H1 (cell line): ENCODE results near the gene OPCML. TPM values are rescaled to one million over a fixed set of nuclear protein-coding genes. Genes with fewer than 3 reads are reported as not detected.

Experiments used
- CTCF ChIA-PET: fragments of 300-600 bp; sonication (Branson Sonifier 250); formaldehyde crosslinking; loops from one replicate; lab custom pipeline; 2021; ENCODE audit not compliant: partially characterized antibody; lab: Charles Lee
- POLR2A ChIA-PET: fragments of 300-600 bp; sonication (Branson Sonifier 250); formaldehyde crosslinking; loops from one replicate; lab custom pipeline; 2021; ENCODE audit warnings: inconsistent platforms; ENCODE audit not compliant: partially characterized antibody; lab: Charles Lee
- DNase-seq, 2 experiments: peaks; one replicate each; pipeline versions ENCODE4 v3.0.0 to v3.0.0-alpha.2; 2010 to 2022; ENCODE audit warnings: low spot score in 2 of 2, low read depth in 1 of 2, mixed read lengths in 1 of 2
- FAIRE-seq: peaks from 2 replicates; lab custom pipeline; 2011; peaks lifted over from hg19 to GRCh38; lab: Jason Lieb, UNC
- H2AFZ ChIP-seq: 2 replicates; pipeline ENCODE4 v1.8.1; 2012; ENCODE audit warnings: low read length, inconsistent platforms
- H2AK5ac ChIP-seq: 2 replicates; pipeline ENCODE4 v1.6.1; 2013; ENCODE audit warnings: low read depth, low read length
- H2BK120ac ChIP-seq: replicated peaks from 2 replicates; pipeline ENCODE3; 2013; ENCODE audit warnings: low read depth, low read length, inconsistent platforms
- H2BK12ac ChIP-seq: 2 replicates; pipeline ENCODE4 v1.6.1; 2013; ENCODE audit warnings: low read depth, low read length
- H2BK15ac ChIP-seq: 2 replicates; pipeline ENCODE4 v1.6.1; 2013; ENCODE audit warnings: low read length
- H2BK20ac ChIP-seq: 2 replicates; pipeline ENCODE4 v1.6.1; 2013; ENCODE audit warnings: low read length
- H2BK5ac ChIP-seq: 2 replicates; pipeline ENCODE4 v1.6.1; 2013; ENCODE audit warnings: low read depth, low read length
- H3K14ac ChIP-seq: 2 replicates; pipeline ENCODE4 v1.6.1; 2013; ENCODE audit warnings: inconsistent platforms; ENCODE audit not compliant: insufficient read length
- H3K18ac ChIP-seq: 2 replicates; pipeline ENCODE4 v1.6.1; 2013; ENCODE audit warnings: low read length; ENCODE audit errors: extremely low read depth
- H3K23ac ChIP-seq: 2 replicates; pipeline ENCODE4 v1.6.1; 2013; ENCODE audit warnings: inconsistent platforms; ENCODE audit not compliant: insufficient read length
- H3K23me2 ChIP-seq: 2 replicates; pipeline ENCODE4 v1.6.1; 2013; ENCODE audit warnings: low read depth, low read length
- H3K27ac ChIP-seq: 2 replicates; pipeline ENCODE4 v1.6.1; 2011; ENCODE audit warnings: low read depth, low read length, inconsistent platforms
- H3K27me3 ChIP-seq, 4 experiments: replicated peaks in 1 of 4; 1 replicate in 1 of 4; 2 replicates in 3 of 4; pipeline versions ENCODE4 v1.6.1 to v1.8.1; 2011 to 2013; ENCODE audit warnings: low read length in 3 of 4, mild to moderate bottlenecking in 3 of 4, inconsistent platforms in 2 of 4, mixed read lengths in 2 of 4, moderate library complexity in 1 of 4; ENCODE audit not compliant: control insufficient read depth in 3 of 4, insufficient read depth in 3 of 4; ENCODE audit errors: extremely low read depth in 1 of 4
- H3K36me3 ChIP-seq, 4 experiments: 2 replicates each; pipeline versions ENCODE4 v1.6.1 to v1.8.1; 2011 to 2013; ENCODE audit warnings: mild to moderate bottlenecking in 4 of 4, low read length in 3 of 4, moderate library complexity in 2 of 4, control low read depth in 1 of 4, inconsistent platforms in 1 of 4; ENCODE audit not compliant: insufficient read depth in 4 of 4, control insufficient read depth in 2 of 4
- H3K4ac ChIP-seq: replicated peaks from 2 replicates; pipeline ENCODE3; 2013; ENCODE audit warnings: low read length, low read depth, mixed read lengths, inconsistent platforms; ENCODE audit not compliant: insufficient read length
- H3K4me1 ChIP-seq, 4 experiments: replicated peaks in 1 of 4; 1 replicate in 1 of 4; 2 replicates in 3 of 4; pipeline versions ENCODE4 v1.6.1 to v1.8.1; 2011 to 2013; ENCODE audit warnings: low read length in 3 of 4, inconsistent platforms in 2 of 4, mixed read lengths in 1 of 4; ENCODE audit not compliant: insufficient read depth in 4 of 4, control insufficient read depth in 3 of 4
- H3K4me2 ChIP-seq, 2 experiments: 2 replicates each; pipeline versions ENCODE4 v1.6.1 to v1.8.1; 2011 to 2013; ENCODE audit warnings: low read depth in 2 of 2, low read length in 2 of 2, control low read depth in 1 of 2, inconsistent platforms in 1 of 2, mild to moderate bottlenecking in 1 of 2; ENCODE audit not compliant: insufficient read depth in 1 of 2
- H3K4me3 ChIP-seq, 4 experiments: fragments of 200-600, 300-600 bp in 1 of 4; sonication (generic), shearing (Covaris generic), sonication (Bioruptor Twin) in 1 of 4; 2 replicates each; pipeline versions ENCODE4 v1.5.1 to v1.8.1; 2011 to 2016; ENCODE audit warnings: low read length in 4 of 4, low read depth in 3 of 4, control low read depth in 2 of 4, inconsistent platforms in 2 of 4, mild to moderate bottlenecking in 2 of 4, mixed read lengths in 1 of 4, moderate library complexity in 1 of 4; ENCODE audit not compliant: insufficient read depth in 2 of 4; ENCODE audit errors: extremely low read depth in 1 of 4
- H3K56ac ChIP-seq: replicated peaks from 2 replicates; pipeline ENCODE3; 2013; ENCODE audit warnings: low read depth, mild to moderate bottlenecking, mixed read lengths, low read length, inconsistent platforms; ENCODE audit not compliant: insufficient read length
- H3K79me1 ChIP-seq: 2 replicates; pipeline ENCODE4 v1.6.1; 2013; ENCODE audit warnings: low read depth, low read length, control low read depth
- H3K79me2 ChIP-seq, 2 experiments: 2 replicates each; pipeline versions ENCODE4 v1.6.1 to v1.8.1; 2012 to 2013; ENCODE audit warnings: low read length in 2 of 2, mild to moderate bottlenecking in 2 of 2, inconsistent platforms in 1 of 2; ENCODE audit not compliant: insufficient read depth in 2 of 2, control insufficient read depth in 1 of 2
- H3K9ac ChIP-seq, 4 experiments: replicated peaks in 1 of 4; 1 replicate in 1 of 4; 2 replicates in 3 of 4; pipeline versions ENCODE4 v1.6.1 to v1.8.1; 2011 to 2013; ENCODE audit warnings: low read depth in 3 of 4, low read length in 3 of 4, control low read depth in 2 of 4, mild to moderate bottlenecking in 2 of 4, moderate library complexity in 2 of 4, inconsistent platforms in 1 of 4; ENCODE audit errors: extremely low read depth in 1 of 4
- H3K9me3 ChIP-seq, 2 experiments: 2 replicates each; pipeline versions ENCODE4 v1.6.1 to v1.8.1; 2012 to 2013; ENCODE audit warnings: mild to moderate bottlenecking in 2 of 2, moderate library complexity in 2 of 2, control low read depth in 1 of 2, inconsistent platforms in 1 of 2, low read depth in 1 of 2, low read length in 1 of 2, mixed read lengths in 1 of 2; ENCODE audit not compliant: insufficient read depth in 2 of 2
- H4K20me1 ChIP-seq, 2 experiments: replicated peaks in 1 of 2; 2 replicates each; pipeline versions ENCODE3 to v1.8.1; 2011 to 2013; ENCODE audit warnings: inconsistent platforms in 2 of 2, low read length in 2 of 2, mild to moderate bottlenecking in 1 of 2; ENCODE audit not compliant: insufficient read depth in 2 of 2, control insufficient read depth in 1 of 2
- H4K5ac ChIP-seq: 2 replicates; pipeline ENCODE4 v1.6.1; 2013; ENCODE audit warnings: low read length, low read depth, mixed read lengths, inconsistent platforms; ENCODE audit not compliant: insufficient read length
- H4K8ac ChIP-seq: 2 replicates; pipeline ENCODE4 v1.8.0; 2013; ENCODE audit warnings: mild to moderate bottlenecking, moderate library complexity, low read length, inconsistent platforms; ENCODE audit not compliant: insufficient read depth; ENCODE audit errors: extremely low read depth
- H4K91ac ChIP-seq: replicated peaks from 2 replicates; pipeline ENCODE3; 2013; ENCODE audit warnings: low read length, mixed read lengths, inconsistent platforms; ENCODE audit not compliant: insufficient read length
- KDM5A ChIP-seq: fragments of 200-600 bp; IDR thresholded peaks from 2 replicates; pipeline ENCODE4 v1.7.1; 2012; ENCODE audit warnings: mild to moderate bottlenecking, low read length, inconsistent platforms, mixed read lengths
- TAF7 ChIP-seq: optimal IDR thresholded peaks from 2 replicates; pipeline ENCODE3; 2011; ENCODE audit warnings: low read depth, mild to moderate bottlenecking, inconsistent platforms, low read length, moderate library complexity, borderline replicate concordance
- YY1 ChIP-seq: IDR thresholded peaks from 2 replicates; pipeline ENCODE4 v1.6.1; 2011; ENCODE audit warnings: low read depth, mild to moderate bottlenecking, low read length
- WGBS, 2 experiments: shearing (Covaris generic) in 1 of 2; methylation state at CpG; one replicate each; pipeline versions ENCODE4 v1.1.6 to v1.1.7; 2013 to 2015; ENCODE audit warnings: low lambda C conversion rate in 2 of 2, mixed read lengths in 2 of 2, inconsistent platforms in 1 of 2, low coverage in 1 of 2, missing lambda C conversion rate in 1 of 2; ENCODE audit not compliant: insufficient replicate concordance in 2 of 2, insufficient coverage in 1 of 2, insufficient read length in 1 of 2; ENCODE audit errors: extremely low coverage in 1 of 2, missing lambda C conversion rate in 1 of 2; 5-methylcytosine and 5-hydroxymethylcytosine counted together
- polyA plus RNA-seq, 7 experiments: library from polyadenylated mRNA; depleted of rRNA in 3 of 7; stranded (reverse) in 5 of 7; unstranded in 2 of 7; fragments of >200 nt in 5 of 7; fragments of 200-250 nt in 2 of 7; gene quantifications; 1 replicate in 5 of 7; 2 replicates in 1 of 7; 4 replicates in 1 of 7; pipeline versions ENCODE4 v1.2.1 to v1.2.3, GENCODE V29; 2011 to 2013; ENCODE audit warnings: missing spikeins in 2 of 7, mixed read lengths in 2 of 7
- total RNA-seq: library from RNA; stranded (reverse); fragmentation: NEBNext Ultra II Directional; extraction: Animal tissue kit (Norgen Biotek cat#: 25700); gene quantifications from 2 replicates; pipeline ENCODE4 v1.2.1, GENCODE V29; 2021

OPCML gene
- total and polyA plus RNA-seq, 2 of the 8 experiments (the other 6 are each of a cell fraction or from before 2014, with no cell fraction given) = 2.3 to 3.1 TPM

DNA sequence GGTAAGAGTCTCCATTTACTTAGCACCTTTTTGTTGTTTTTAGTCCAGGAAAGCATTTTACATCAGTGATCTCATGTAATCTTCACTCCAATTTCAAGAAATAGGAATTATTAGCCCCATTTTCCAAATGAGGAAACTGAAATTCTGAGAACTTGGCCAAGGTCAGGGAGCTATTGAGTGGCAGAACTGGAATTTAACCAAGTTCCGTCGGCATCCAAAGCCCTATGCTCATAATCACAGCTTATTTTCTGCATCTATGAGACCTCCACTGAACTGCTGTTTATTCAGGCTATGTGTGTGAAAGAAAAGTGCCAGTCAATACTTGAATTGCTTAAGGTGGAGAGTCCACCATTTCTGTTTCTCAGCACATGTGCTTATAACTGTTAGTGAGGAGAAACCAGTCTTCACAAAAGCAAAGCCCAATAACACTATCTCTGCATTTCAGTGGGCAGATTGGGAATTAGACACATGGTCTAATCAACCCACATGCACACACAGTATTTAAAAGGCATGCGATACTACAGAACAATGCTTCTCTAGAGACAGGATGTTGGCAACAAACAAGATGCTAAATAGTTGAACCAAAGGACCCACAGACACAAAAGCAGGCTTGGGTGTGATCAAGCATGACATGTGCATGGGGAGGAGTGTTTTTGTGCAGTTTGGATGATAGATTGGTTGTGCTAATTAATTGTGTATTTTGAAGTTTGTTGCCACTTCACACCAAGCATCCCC lies 780.6 kb downstream of the OPCML start:
- H2AFZ ChIP-seq = no peak overlapping the region
- FAIRE-seq = no peak
- no peaks in the 10 kb centered on the region; a peak in 1 of 8 replicates for H3K36me3 ChIP-seq
- no peak overlapping the region for H2BK20ac ChIP-seq
- H3K18ac ChIP-seq = no peak overlapping the region
- DNase-seq = no peak
- no peak overlapping the region for H3K23ac ChIP-seq
- no peaks in the 10 kb centered on the region for H4K20me1 ChIP-seq
- WGBS, 2 experiments = 93% methylated on average over 3 of the region's 3 CpGs; no CpG with 5 or more reads in 1 of the 2 experiments
- H4K5ac ChIP-seq = no peak overlapping the region
- H3K27me3 ChIP-seq = no peaks in the 10 kb centered on the region
- peaks cover 0 to 6% of the 10 kb centered on the region in 2 experiments; a peak in 2 of 4 replicates for H3K9me3 ChIP-seq
- H3K4me3 ChIP-seq = no peak overlapping the region
- ChIA-PET CTCF (no interaction called here), POLR2A (no interaction called here)
- no peaks in the 10 kb centered on the region for H3K79me1 ChIP-seq
- peaks cover 0 to 3% (median 1%) of the 10 kb centered on the region in 4 experiments; a peak in 2 of 7 replicates for H3K4me1 ChIP-seq
- TF ChIP-seq YY1 (no peak), KDM5A (no peak), TAF7 (no peak)
- H3K56ac ChIP-seq = no peak overlapping the region
- no peak overlapping the region for H2AK5ac ChIP-seq
- H2BK120ac ChIP-seq = no peak overlapping the region
- no peak overlapping the region for H3K14ac ChIP-seq
- H3K4me2 ChIP-seq = no peak overlapping the region
- no peak overlapping the region for H2BK12ac ChIP-seq
- no peak overlapping the region for H3K4ac ChIP-seq
- H3K9ac ChIP-seq = no peak overlapping the region
- H3K27ac ChIP-seq = no peak overlapping the region
- H4K91ac ChIP-seq = no peak overlapping the region
- H2BK5ac ChIP-seq = no peak overlapping the region
- no peak overlapping the region for H4K8ac ChIP-seq
- no peaks in the 10 kb centered on the region for H3K23me2 ChIP-seq
- H2BK15ac ChIP-seq = no peak overlapping the region
- H3K79me2 ChIP-seq = no peaks in the 10 kb centered on the region
